Osteoblast (primary cell): ENCODE results near the gene BNIP3. TPM values are rescaled to one million over a fixed set of nuclear protein-coding genes. Genes with fewer than 3 reads are reported as not detected.

Source experiments
- DNase-seq: peaks from one replicate; pipeline ENCODE4 v3.0.0; 2011; ENCODE audit warnings: low spot score, mixed read lengths; ENCODE audit not compliant: insufficient read length; ENCODE audit errors: missing footprints
- H2AFZ ChIP-seq: 2 replicates; pipeline ENCODE4 v1.6.0; 2011; ENCODE audit warnings: mild to moderate bottlenecking, low read length
- H3K27ac ChIP-seq: 2 replicates; pipeline ENCODE4 v1.5.1; 2011; ENCODE audit warnings: mild to moderate bottlenecking, low read depth, low read length, moderate library complexity
- H3K27me3 ChIP-seq: 2 replicates; pipeline ENCODE4 v1.6.0; 2012; ENCODE audit warnings: mild to moderate bottlenecking, control low read depth, inconsistent platforms, low read length, moderate library complexity; ENCODE audit not compliant: insufficient read depth
- H3K36me3 ChIP-seq: 2 replicates; pipeline ENCODE4 v1.5.1; 2011; ENCODE audit warnings: mild to moderate bottlenecking, low read length, control low read depth, moderate library complexity; ENCODE audit not compliant: insufficient read depth
- H3K4me1 ChIP-seq: 2 replicates; pipeline ENCODE4 v1.5.1; 2011; ENCODE audit warnings: mild to moderate bottlenecking, low read length, control low read depth, moderate library complexity; ENCODE audit not compliant: insufficient read depth
- H3K4me2 ChIP-seq: 2 replicates; pipeline ENCODE4 v1.6.0; 2011; ENCODE audit warnings: mild to moderate bottlenecking, low read length; ENCODE audit not compliant: insufficient read depth
- H3K4me3 ChIP-seq: fragments of 200-600 bp; sonication (generic); 3 replicates; pipeline ENCODE4 v1.5.1; 2012; ENCODE audit warnings: mild to moderate bottlenecking, low read length, inconsistent platforms; ENCODE audit not compliant: insufficient read depth
- H3K79me2 ChIP-seq: 2 replicates; pipeline ENCODE4 v1.6.0; 2012; ENCODE audit warnings: mild to moderate bottlenecking, low read length, control low read depth, inconsistent platforms; ENCODE audit not compliant: insufficient read depth
- H3K9me3 ChIP-seq: 2 replicates; pipeline ENCODE4 v1.5.1; 2011; ENCODE audit warnings: low read depth, low read length, control low read depth
- H4K20me1 ChIP-seq: 2 replicates; pipeline ENCODE4 v1.6.0; 2012; ENCODE audit warnings: mild to moderate bottlenecking, low read length, control low read depth; ENCODE audit not compliant: insufficient read depth
- CTCF ChIP-seq: IDR thresholded peaks from 2 replicates; pipeline ENCODE4 v1.5.1; 2011; ENCODE audit warnings: mild to moderate bottlenecking, low read depth, low read length, moderate library complexity; ENCODE audit errors: extremely low read depth
- total RNA-seq: library from RNA; depleted of rRNA; stranded (reverse); fragments of >200 nt; gene quantifications from 2 replicates; pipeline ENCODE4 v1.2.3, GENCODE V29; 2012

The BNIP3 gene
- total RNA-seq, 1 donor: 112 TPM

GRCh38 chr10:132007681-132008080 lies 26.0 kb upstream of the BNIP3 start:
- no peaks in the 10 kb centered on the region for H3K9me3 ChIP-seq
- DNase-seq: no peak
- no peaks in the 10 kb centered on the region for H3K36me3 ChIP-seq
- no peaks in the 10 kb centered on the region for H4K20me1 ChIP-seq
- H3K27me3 ChIP-seq: peaks cover 3% of the 10 kb centered on the region
- H3K4me2 ChIP-seq: no peak overlapping the region
- no peak for TF ChIP-seq CTCF
- no peak overlapping the region for H3K27ac ChIP-seq
- no peak overlapping the region for H3K4me3 ChIP-seq
- H3K4me1 ChIP-seq: no peaks in the 10 kb centered on the region
- H2AFZ ChIP-seq: no peak overlapping the region
- H3K79me2 ChIP-seq: no peaks in the 10 kb centered on the region

- DNase-seq: no peak
Measured at GRCh38 chr10:132006966-132007365, 25.2 kb upstream of the BNIP3 start.

GRCh38 chr10:132005147-132005546 lies 23.4 kb upstream of the BNIP3 start:
- no peak for DNase-seq
- H3K79me2 ChIP-seq: no peaks in the 10 kb centered on the region
- H3K27ac ChIP-seq: no peak overlapping the region
- H3K36me3 ChIP-seq: no peaks in the 10 kb centered on the region
- H3K4me1 ChIP-seq: no peaks in the 10 kb centered on the region
- no peak overlapping the region for H2AFZ ChIP-seq
- H3K27me3 ChIP-seq: no peaks in the 10 kb centered on the region
- TF ChIP-seq CTCF: no peak
- H3K4me3 ChIP-seq: no peak overlapping the region
- H3K9me3 ChIP-seq: no peaks in the 10 kb centered on the region
- no peak overlapping the region for H3K4me2 ChIP-seq
- H4K20me1 ChIP-seq: no peaks in the 10 kb centered on the region

More at GRCh38 chr10:132006966-132007365, 25.2 kb upstream of the BNIP3 start:
- Histone ChIP-seq H3K27ac (no peak overlapping the region), H3K79me2 (no peaks in the 10 kb centered on the region), H3K4me3 (no peak overlapping the region), H3K27me3 (peaks cover 3% of the 10 kb centered on the region), H3K4me2 (no peak overlapping the region), H3K36me3 (no peaks in the 10 kb centered on the region), H4K20me1 (no peaks in the 10 kb centered on the region), H2AFZ (no peak overlapping the region), H3K9me3 (no peaks in the 10 kb centered on the region), H3K4me1 (no peaks in the 10 kb centered on the region)
- TF ChIP-seq CTCF: no peak

- Histone ChIP-seq H3K27me3 (no peaks in the 10 kb centered on the region), H3K36me3 (no peaks in the 10 kb centered on the region), H3K4me2 (no peak overlapping the region), H3K27ac (no peak overlapping the region), H3K4me1 (no peaks in the 10 kb centered on the region), H3K9me3 (no peaks in the 10 kb centered on the region), H2AFZ (no peak overlapping the region), H4K20me1 (no peaks in the 10 kb centered on the region), H3K4me3 (no peak overlapping the region), H3K79me2 (no peaks in the 10 kb centered on the region)
- DNase-seq: peak; percentile 21
- TF ChIP-seq CTCF: no peak
Measured at GRCh38 chr10:132004052-132004451, 22.3 kb upstream of the BNIP3 start.
